ENCODE results near the gene LRRC41.

GRCh38 chr1:46352363-46352762 lies 48.9 kb upstream of the LRRC41 start:
- TF ChIP-seq, protein P1, sequence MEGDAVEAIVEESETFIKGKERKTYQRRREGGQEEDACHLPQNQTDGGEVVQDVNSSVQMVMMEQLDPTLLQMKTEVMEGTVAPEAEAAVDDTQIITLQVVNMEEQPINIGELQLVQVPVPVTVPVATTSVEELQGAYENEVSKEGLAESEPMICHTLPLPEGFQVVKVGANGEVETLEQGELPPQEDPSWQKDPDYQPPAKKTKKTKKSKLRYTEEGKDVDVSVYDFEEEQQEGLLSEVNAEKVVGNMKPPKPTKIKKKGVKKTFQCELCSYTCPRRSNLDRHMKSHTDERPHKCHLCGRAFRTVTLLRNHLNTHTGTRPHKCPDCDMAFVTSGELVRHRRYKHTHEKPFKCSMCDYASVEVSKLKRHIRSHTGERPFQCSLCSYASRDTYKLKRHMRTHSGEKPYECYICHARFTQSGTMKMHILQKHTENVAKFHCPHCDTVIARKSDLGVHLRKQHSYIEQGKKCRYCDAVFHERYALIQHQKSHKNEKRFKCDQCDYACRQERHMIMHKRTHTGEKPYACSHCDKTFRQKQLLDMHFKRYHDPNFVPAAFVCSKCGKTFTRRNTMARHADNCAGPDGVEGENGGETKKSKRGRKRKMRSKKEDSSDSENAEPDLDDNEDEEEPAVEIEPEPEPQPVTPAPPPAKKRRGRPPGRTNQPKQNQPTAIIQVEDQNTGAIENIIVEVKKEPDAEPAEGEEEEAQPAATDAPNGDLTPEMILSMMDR (IDR thresholded peaks at IDR 0.05), result no peak
- no peak for TF ChIP-seq ZFX (IDR thresholded peaks at IDR 0.05; ENCODE audit: borderline replicate concordance)
